Activated T-cell treated with anti-CD3 and anti-CD28 coated beads, Interleukin-2, amount 50 U/mL, for 24 hours (primary cell): ENCODE data around the gene CD47.

ENCODE experiments used
- DNase-seq: peaks from one replicate; pipeline ENCODE4 v3.0.0-alpha.2; 2020
- H3K27ac Mint-ChIP-seq: 2 replicates; pipeline ENCODE4 v1.8.0; 2020; ENCODE audit warnings: mild to moderate bottlenecking, mixed read lengths
- H3K27me3 Mint-ChIP-seq: 2 replicates; pipeline ENCODE4 v1.8.0; 2020; ENCODE audit warnings: mixed read lengths
- H3K36me3 Mint-ChIP-seq: 2 replicates; pipeline ENCODE4 v1.8.0; 2020; ENCODE audit warnings: low read depth, mixed read lengths
- H3K4me1 Mint-ChIP-seq: 2 replicates; pipeline ENCODE4 v1.8.0; 2020; ENCODE audit warnings: low read depth, mixed read lengths
- H3K4me3 Mint-ChIP-seq: 2 replicates; pipeline ENCODE4 v1.8.0; 2020; ENCODE audit warnings: mild to moderate bottlenecking, moderate library complexity, mixed read lengths
- H3K9me3 Mint-ChIP-seq: 2 replicates; pipeline ENCODE4 v1.8.0; 2020; ENCODE audit warnings: mixed read lengths

Gene CD47

DNA sequence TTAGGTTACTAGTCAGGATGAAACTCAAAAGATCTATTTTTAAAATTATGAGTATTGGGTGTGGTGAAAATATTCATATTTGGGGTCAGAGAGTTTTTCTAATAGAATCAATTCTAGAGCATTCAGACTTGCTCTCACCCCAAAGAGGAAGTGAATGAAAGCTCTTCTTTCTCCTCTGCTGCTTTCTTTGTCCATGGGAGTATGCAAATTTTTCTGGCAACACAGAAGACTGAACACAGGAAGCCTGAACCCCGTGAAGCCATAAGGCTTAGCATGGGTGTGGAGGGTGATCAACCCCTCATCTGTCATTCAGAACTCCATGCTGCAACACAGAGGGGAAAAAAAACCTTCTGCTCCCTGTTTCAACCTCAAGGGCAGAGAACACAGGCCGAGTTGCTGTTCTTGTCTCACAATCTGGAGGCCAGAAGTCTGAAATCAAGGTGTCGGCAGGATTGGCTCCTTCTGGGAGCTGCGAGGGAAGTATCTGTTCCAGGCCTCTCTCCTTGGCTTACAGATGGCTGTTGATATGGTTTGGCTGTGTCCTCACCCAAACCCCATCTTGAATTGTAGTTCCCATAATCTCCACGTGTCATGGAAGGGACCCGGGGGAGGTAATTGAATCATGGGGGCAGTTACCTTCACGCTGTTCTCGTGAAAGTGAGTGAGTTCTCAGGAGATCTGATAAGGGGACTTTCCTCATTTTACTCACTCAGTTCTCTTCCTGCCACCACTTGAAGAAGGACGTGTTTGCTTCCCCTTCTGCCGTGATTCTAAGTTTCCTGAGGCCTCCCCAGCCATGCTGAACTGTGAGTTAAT, 33.7 kb upstream of the CD47 start:
- no peaks in the 10 kb centered on the region for H3K27me3 Mint-ChIP-seq
- DNase-seq = peak; percentile 82
- peak overlapping the region; percentile 100 for H3K27ac Mint-ChIP-seq
- H3K36me3 Mint-ChIP-seq = peaks cover 44% of the 10 kb centered on the region
- peaks cover 78% of the 10 kb centered on the region for H3K4me1 Mint-ChIP-seq
- peaks cover 7% of the 10 kb centered on the region for H3K9me3 Mint-ChIP-seq
- peak overlapping the region; percentile 90 for H3K4me3 Mint-ChIP-seq

DNA sequence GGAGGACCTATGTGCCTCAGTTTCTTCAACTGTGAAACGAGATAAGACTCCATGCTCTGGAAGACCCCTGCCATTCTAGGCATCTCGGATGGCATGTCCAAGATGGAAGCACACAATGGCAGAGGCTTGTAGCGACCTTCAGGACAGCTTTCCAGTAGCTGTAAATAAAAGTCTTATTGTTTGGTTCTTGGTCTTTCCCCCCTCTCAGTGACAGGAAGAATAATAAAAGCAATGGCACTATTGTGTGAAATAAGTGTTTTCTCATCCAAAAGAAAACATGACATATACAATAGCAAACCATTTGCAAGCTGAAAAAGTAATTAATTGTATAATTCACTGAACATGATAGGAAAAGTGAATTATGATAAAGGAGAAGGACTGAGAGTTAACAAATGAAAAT, 32.5 kb upstream of the CD47 start:
- Mint-ChIP-seq H3K4me1 (peaks cover 78% of the 10 kb centered on the region), H3K9me3 (peaks cover 3% of the 10 kb centered on the region), H3K27ac (peak overlapping the region; percentile 100), H3K36me3 (peaks cover 32% of the 10 kb centered on the region), H3K27me3 (no peaks in the 10 kb centered on the region), H3K4me3 (peak overlapping the region; percentile 90)
- DNase-seq = no peak

DNA sequence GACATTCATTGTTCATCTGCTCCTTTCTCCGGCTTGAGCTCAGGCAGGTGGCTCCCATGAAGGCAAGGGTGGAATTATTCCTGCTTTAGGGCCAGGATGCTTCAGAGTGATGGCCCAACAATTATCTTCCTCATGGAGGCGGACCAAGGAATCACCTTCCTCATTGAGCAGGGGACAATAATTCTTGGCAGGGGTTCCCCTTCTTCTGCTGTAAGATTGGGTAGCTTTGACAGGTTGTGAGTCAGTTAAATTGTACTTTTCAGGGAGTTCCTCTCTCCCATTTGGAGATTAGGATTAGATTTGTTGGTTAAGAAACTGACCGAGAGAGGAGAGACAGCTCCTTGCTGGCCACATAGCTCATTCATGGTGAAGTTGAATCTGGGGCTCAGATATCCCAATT, 31.4 kb upstream of the CD47 start:
- Mint-ChIP-seq H3K4me3 (no peak overlapping the region), H3K4me1 (peaks cover 79% of the 10 kb centered on the region), H3K36me3 (peaks cover 21% of the 10 kb centered on the region), H3K27ac (peak overlapping the region; percentile 10), H3K9me3 (no peaks in the 10 kb centered on the region), H3K27me3 (no peaks in the 10 kb centered on the region)
- no peak for DNase-seq

DNA sequence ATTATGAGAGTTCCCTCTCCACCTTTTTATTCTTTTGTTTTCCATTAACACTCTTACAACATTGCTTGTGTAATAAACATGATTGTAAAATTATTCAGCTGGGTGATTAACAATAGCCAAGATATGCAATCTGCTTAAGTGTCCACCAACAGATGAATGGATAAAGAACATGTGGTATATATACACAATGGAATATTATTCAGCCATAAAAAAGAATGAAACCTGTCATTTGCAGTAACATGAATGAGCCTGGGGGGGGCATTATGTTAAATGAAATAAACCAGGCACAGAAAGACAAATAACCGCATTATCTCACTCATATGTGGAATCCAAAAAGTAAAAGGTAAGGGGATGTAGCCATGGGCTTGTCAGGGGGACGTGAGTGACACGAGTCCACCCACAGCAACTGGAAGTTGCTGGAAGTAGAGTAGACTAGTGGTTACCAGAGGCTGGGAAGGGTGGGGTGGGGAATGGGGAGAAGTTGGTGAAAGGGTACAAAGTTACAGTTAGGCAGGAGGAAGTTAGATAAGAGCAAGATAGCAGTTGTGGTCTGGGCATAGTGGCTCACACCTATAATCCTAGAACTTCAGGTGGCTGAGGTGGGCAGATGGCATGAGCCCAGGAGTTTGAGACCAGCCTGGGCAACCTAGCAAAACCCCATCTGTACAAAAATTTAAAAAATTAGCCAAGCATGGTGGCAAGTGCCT, 28.7 kb upstream of the CD47 start:
- Mint-ChIP-seq H3K9me3 (no peaks in the 10 kb centered on the region), H3K4me1 (peaks cover 68% of the 10 kb centered on the region), H3K27ac (peak overlapping the region; percentile 92), H3K36me3 (no peaks in the 10 kb centered on the region), H3K4me3 (no peak overlapping the region), H3K27me3 (no peaks in the 10 kb centered on the region)
- DNase-seq = no peak

DNA sequence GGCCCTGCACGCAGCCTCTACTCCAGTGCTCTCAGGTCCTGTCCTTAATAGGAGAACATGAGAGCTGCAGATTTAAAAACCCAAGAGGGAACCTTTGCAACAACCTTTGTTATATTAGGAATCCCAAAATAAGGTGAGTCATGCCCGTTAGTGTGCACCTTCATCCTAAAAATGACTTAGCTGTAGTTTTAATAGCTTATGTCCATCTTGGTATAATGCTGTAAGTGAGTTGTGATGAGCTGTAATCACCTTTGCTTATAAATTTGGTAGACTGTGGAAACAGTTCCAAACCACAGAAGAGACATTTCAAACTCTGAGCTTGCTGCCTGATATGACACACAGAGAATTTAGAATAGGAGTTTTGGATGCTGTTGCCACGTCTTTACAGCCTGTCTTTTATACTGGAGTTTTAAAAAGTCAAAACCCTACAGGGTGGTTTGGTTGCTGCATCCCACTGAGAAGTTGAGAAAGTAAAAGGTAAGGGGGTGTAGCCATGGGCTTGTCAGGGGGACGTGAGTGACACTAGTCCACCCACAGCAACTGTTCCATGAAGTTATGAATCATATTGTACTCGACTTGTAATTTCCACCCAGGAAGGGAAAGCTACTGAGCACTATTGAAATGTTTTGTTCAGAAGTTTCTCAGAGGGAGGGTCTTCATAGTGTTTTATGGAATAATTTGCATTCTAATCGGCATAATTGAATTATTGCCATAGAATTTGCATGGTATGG, 27.4 kb upstream of the CD47 start:
- no peaks in the 10 kb centered on the region for H3K9me3 Mint-ChIP-seq
- H3K27ac Mint-ChIP-seq = peak overlapping the region; percentile 92
- peak overlapping the region; percentile 12 for H3K4me3 Mint-ChIP-seq
- no peak for DNase-seq
- no peaks in the 10 kb centered on the region for H3K27me3 Mint-ChIP-seq
- no peaks in the 10 kb centered on the region for H3K36me3 Mint-ChIP-seq
- peaks cover 56% of the 10 kb centered on the region for H3K4me1 Mint-ChIP-seq

DNA sequence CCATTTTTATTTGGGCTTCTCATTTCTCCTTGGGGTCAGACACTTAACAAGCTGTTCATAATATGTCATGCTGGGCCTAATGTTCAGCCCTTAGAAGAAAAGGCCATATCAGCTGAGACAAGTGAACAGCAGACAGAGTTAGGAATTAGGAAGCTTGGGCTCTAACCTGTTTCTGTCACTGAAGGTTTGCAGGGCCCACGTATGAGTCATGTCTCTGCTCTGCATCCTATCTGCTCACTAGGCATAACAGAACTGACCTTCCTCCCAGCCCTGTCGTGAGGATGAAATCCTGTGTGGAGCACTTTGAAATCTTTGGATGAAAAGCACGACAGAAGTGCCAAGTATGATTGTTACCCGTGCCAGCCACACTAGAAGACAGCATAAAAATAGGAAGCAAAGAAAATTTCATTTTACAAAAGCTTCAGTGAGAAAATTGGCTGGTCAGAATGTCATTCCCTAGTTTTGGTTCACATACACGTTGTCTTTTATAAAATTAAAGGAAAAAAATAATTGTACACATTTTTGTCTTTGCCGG, 26.5 kb upstream of the CD47 start:
- no peaks in the 10 kb centered on the region for H3K36me3 Mint-ChIP-seq
- peak overlapping the region; percentile 92 for H3K27ac Mint-ChIP-seq
- H3K27me3 Mint-ChIP-seq = no peaks in the 10 kb centered on the region
- DNase-seq = no peak
- H3K4me3 Mint-ChIP-seq = no peak overlapping the region
- peaks cover 49% of the 10 kb centered on the region for H3K4me1 Mint-ChIP-seq
- no peaks in the 10 kb centered on the region for H3K9me3 Mint-ChIP-seq

DNA sequence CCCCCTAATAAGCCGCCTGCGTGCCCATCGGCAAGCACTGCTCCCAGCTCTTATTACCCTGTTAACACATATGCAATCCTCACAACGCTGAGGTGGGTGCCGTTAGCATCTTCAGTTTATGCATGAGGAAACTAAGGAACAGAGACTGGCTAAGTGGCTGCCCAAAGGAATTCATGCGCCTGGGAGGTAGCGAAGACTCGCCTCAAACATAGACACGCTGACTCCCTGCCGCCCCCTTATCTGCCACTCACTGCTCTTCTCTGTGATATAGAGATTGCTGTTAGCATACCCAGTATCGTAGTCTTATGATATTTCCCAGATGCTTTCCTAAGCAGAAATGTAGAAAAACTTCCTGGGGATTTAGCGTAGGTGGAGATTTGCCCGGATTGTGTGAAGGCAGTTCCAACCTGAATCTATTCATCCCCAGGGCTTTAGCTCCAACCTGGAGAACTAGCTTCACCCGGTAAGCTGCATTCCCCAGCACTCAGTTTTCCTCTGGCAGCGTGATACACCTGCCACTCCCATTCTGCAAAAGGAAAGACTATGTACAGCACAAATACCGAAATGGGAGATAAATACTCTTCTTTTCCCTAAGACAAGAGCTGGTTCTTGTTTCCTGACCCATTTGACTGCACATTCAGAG, 23.7 kb upstream of the CD47 start:
- peaks cover 27% of the 10 kb centered on the region for H3K4me1 Mint-ChIP-seq
- H3K9me3 Mint-ChIP-seq = no peaks in the 10 kb centered on the region
- H3K27ac Mint-ChIP-seq = no peak overlapping the region
- no peak for DNase-seq
- no peaks in the 10 kb centered on the region for H3K36me3 Mint-ChIP-seq
- no peaks in the 10 kb centered on the region for H3K27me3 Mint-ChIP-seq
- H3K4me3 Mint-ChIP-seq = no peak overlapping the region

DNA sequence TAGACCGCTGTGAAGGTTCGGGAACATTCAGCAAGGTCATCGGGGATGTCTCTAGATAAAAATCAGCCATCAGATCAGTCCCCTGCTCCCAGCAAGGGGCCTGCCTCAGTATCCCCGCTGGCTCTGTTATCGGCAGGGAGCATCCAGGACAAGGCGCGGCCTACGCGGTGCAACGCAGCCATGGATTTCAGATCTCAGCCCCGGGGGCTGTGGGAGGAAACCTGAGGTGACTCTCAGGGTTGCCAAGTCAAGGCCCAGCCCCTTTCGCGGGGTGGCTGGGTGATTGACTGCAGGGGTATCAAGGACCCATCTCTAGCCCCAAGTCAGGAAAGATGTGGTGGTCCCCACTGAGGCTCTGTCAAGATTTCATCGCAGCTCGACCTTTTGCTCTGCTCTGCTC, 23.1 kb upstream of the CD47 start:
- H3K27me3 Mint-ChIP-seq = no peaks in the 10 kb centered on the region
- no peak overlapping the region for H3K27ac Mint-ChIP-seq
- H3K36me3 Mint-ChIP-seq = no peaks in the 10 kb centered on the region
- H3K4me1 Mint-ChIP-seq = peaks cover 21% of the 10 kb centered on the region
- no peak for DNase-seq
- no peaks in the 10 kb centered on the region for H3K9me3 Mint-ChIP-seq
- H3K4me3 Mint-ChIP-seq = no peak overlapping the region

DNA sequence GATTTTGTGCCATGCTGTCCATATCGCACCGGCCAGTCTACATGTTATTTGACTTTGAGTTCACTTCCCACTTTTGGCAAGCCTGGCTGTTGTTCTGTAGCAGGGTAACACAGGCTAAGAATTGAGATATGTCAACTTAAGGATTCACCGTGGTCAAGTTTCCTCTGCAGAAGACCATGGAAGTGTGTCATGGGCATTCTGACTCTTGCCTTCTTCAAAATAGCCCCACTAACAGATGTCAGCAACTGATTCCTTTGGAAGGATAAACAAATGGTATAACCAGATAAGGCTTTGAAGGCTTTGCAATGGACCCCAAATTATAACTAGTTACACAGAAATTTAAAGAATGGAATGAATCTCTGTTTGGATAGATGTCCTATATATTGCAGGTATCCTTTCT, 20.1 kb upstream of the CD47 start:
- peaks cover 5% of the 10 kb centered on the region for H3K4me1 Mint-ChIP-seq
- H3K36me3 Mint-ChIP-seq = no peaks in the 10 kb centered on the region
- no peak overlapping the region for H3K4me3 Mint-ChIP-seq
- no peak for DNase-seq
- H3K27me3 Mint-ChIP-seq = no peaks in the 10 kb centered on the region
- H3K9me3 Mint-ChIP-seq = no peaks in the 10 kb centered on the region
- no peak overlapping the region for H3K27ac Mint-ChIP-seq

DNA sequence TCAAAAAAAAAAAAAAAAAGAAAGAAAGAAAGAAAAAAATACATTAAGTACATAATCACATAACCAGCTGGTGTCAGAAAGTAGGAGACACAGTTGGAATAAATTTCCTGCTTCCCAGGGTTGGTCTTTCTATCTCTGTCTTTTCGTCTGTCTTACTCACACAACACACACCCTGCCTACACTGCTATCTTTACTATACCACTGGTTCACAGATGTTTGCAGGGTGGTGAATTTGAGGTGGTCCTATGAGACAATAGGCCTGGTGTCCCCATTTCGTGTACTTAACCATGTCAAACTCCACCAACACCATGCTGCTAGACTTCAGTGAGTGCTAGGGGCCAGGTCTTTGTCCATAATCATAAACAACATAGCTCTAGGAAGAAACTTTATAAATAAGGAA, 17.6 kb upstream of the CD47 start:
- no peaks in the 10 kb centered on the region for H3K36me3 Mint-ChIP-seq
- H3K27me3 Mint-ChIP-seq = no peaks in the 10 kb centered on the region
- peaks cover 8% of the 10 kb centered on the region for H3K4me1 Mint-ChIP-seq
- no peak overlapping the region for H3K4me3 Mint-ChIP-seq
- no peaks in the 10 kb centered on the region for H3K9me3 Mint-ChIP-seq
- no peak for DNase-seq
- H3K27ac Mint-ChIP-seq = no peak overlapping the region

DNA sequence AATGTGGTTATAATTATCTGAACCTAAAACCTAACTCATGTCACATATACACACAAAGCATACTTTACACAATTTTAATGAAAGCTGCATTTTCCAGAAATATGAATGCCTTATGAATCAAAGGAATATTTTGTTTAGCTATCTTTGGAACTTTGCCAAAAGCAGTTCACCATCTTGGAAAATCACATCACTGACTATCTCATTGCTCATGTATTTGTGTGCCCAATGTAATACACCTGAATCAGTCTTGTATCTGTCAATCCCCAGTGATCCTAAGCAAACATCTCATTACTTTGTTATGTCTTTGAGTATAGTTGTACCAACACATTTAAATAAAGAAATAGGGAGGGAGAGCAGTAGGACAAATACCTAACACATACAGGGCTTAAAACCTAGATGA, 15.6 kb upstream of the CD47 start:
- Mint-ChIP-seq H3K4me1 (peaks cover 24% of the 10 kb centered on the region), H3K9me3 (no peaks in the 10 kb centered on the region), H3K4me3 (no peak overlapping the region), H3K27me3 (no peaks in the 10 kb centered on the region), H3K36me3 (no peaks in the 10 kb centered on the region), H3K27ac (no peak overlapping the region)
- DNase-seq = no peak

DNA sequence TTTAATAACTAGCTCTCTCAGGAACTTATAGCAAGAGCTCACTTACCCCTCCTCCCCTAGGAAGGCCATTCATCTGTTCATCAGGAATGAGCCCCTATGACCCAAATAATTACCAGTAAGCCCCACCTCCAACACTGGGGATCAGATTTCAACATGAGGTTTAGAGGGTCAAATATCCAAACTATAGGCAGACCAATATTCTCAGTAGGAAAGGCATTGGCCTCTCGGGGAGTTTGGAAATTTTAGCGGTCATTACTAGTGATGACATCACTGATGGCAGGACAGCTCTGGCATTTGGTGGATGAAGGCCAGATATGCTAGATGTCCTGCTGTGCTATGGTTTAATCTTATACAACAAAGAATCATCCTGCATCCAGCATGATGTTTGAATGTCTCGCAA, 15.2 kb upstream of the CD47 start:
- no peaks in the 10 kb centered on the region for H3K9me3 Mint-ChIP-seq
- no peaks in the 10 kb centered on the region for H3K27me3 Mint-ChIP-seq
- H3K27ac Mint-ChIP-seq = no peak overlapping the region
- H3K4me3 Mint-ChIP-seq = no peak overlapping the region
- DNase-seq = no peak
- H3K36me3 Mint-ChIP-seq = no peaks in the 10 kb centered on the region
- H3K4me1 Mint-ChIP-seq = peaks cover 28% of the 10 kb centered on the region

DNA sequence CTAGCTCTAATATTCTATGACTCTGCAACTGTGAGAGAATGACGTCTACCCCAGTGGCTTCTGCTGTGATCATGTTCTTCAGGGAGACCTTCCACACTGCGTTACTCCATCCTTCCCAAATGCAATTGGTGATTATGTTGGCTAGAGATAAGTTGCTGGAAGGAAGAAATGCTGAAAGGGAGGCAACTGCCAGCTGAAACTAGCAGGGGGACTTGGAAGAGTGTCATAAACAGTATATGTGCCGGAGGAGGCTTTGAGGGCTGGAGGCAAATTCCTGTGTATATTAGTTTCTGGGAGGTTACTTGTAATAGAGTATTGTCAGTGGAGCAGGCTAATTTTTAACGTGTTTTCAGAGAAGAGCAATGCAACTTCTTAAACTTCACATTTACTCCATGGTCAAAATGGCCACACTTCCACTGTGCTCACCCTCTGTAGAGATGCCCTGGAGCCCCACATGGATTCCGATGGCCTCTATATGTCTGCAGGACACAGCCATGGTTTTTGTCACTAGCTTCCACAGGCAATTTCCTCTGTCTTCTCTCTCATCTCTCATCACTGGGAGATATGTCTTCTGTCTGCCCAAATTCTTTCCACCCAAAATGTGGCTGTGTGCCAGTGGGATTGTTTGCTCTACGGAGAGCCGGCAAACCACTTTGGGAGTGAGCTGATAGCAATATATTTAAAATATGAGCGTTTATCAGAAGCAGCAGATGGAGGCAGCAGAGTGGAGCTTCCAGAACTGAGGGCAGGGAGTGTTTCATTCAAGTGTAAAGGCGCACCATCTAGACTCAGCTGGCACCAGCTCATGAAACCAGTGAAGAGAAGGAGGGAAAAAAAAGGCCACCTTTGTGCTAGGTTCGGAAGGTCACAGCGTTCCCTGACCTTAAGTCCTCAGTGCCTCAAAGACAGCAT, 13.3 kb upstream of the CD47 start:
- H3K4me3 Mint-ChIP-seq = no peak overlapping the region
- DNase-seq = no peak
- no peaks in the 10 kb centered on the region for H3K36me3 Mint-ChIP-seq
- peaks cover 47% of the 10 kb centered on the region for H3K4me1 Mint-ChIP-seq
- no peaks in the 10 kb centered on the region for H3K9me3 Mint-ChIP-seq
- no peaks in the 10 kb centered on the region for H3K27me3 Mint-ChIP-seq
- H3K27ac Mint-ChIP-seq = no peak overlapping the region
